Measurements from ENCODE around the gene DDAH2. TPM values are rescaled to one million over a fixed set of nuclear protein-coding genes. Genes with fewer than 3 reads are reported as not detected.

The DDAH2 gene
- total RNA-seq, 4 donors from 2014 or later, result 78.1 to 119 (median 100) TPM

DNA sequence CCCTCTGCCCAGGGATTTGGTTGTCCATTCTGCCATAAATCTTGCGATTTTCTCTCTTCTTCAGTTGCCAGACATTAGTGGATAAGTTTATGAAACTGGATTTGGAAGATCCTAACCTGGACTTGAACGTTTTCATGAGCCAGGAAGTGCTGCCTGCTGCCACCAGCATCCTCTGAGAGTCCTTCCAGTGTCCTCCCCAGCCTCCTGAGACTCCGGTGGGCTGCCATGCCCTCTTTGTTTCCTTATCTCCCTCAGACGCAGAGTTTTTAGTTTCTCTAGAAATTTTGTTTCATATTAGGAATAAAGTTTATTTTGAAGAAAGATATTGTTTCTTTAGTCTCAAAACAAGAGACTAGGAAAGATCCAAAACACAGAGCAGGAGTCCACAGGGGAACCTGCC is 33.3 kb upstream of the DDAH2 start, which contains the start of gene SAPCD1:
Gene SAPCD1, plus strand, starts transcription at position 301 of the 400 bp plus-strand sequence. CDS start 399 bp downstream, outside the sequence.
- Histone ChIP-seq H3K36me3 (peaks cover 0 to 5% (median 0%) of the 10 kb centered on the region in 4 donors), H3K27ac (replicated peaks in 1 of 4) (no peak within 1 kb of the TSS), H3K4me1 (peaks cover 4 to 25% (median 19%) of the 10 kb centered on the region in 4 donors), H3K4me3 (no peak within 1 kb of the TSS), H3K27me3 (peaks cover 0 to 3% (median 0%) of the 10 kb centered on the region in 4 donors), H3K9me3 (no peaks in the 10 kb centered on the region)
- intact Hi-C loops (cut with DNase I), result no loop called here
- no peak for TF ChIP-seq EP300 (IDR thresholded peaks at IDR 0.05)
- TF ChIP-seq, protein P1, sequence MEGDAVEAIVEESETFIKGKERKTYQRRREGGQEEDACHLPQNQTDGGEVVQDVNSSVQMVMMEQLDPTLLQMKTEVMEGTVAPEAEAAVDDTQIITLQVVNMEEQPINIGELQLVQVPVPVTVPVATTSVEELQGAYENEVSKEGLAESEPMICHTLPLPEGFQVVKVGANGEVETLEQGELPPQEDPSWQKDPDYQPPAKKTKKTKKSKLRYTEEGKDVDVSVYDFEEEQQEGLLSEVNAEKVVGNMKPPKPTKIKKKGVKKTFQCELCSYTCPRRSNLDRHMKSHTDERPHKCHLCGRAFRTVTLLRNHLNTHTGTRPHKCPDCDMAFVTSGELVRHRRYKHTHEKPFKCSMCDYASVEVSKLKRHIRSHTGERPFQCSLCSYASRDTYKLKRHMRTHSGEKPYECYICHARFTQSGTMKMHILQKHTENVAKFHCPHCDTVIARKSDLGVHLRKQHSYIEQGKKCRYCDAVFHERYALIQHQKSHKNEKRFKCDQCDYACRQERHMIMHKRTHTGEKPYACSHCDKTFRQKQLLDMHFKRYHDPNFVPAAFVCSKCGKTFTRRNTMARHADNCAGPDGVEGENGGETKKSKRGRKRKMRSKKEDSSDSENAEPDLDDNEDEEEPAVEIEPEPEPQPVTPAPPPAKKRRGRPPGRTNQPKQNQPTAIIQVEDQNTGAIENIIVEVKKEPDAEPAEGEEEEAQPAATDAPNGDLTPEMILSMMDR (IDR thresholded peaks at IDR 0.05), result no peak
- TF ChIP-seq POLR2A (IDR thresholded peaks at IDR 0.05; ENCODE audit: low read depth), result no peak
- TF ChIP-seq POLR2AphosphoS5 (IDR thresholded peaks at IDR 0.05), result no peak
- DNase-seq (ENCODE audit: extremely low spot score), result no peak
- WGBS, result 74% methylated on average over 4 of the region's 4 CpGs

DNA sequence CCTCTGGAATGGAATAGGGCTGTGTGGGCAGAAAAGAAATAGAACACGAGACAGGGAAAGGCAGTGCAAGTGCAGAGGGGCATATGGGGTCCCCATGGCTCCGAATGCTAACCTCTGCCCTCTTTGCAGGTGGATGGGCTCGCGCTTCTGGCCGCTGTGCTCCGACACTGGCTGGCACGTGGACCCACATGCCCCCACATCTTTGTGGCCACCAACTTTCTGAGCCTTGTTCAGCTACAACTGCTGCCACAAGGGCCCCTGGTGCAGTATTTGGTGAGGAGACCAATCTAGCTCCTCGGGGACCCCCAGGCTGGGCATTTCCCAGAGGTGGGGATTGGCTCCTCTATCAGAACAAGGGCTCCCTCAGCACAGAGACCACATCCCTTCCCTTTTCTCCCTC is 32.2 kb upstream of the DDAH2 start:
- TF ChIP-seq, protein P1 (IDR thresholded peaks at IDR 0.05), result no peak
- TF ChIP-seq EP300 (IDR thresholded peaks at IDR 0.05), result no peak
- no peak for TF ChIP-seq POLR2AphosphoS5 (IDR thresholded peaks at IDR 0.05)
- no peak for TF ChIP-seq POLR2A (IDR thresholded peaks at IDR 0.05; ENCODE audit: low read depth)
- Histone ChIP-seq H3K4me3 (no peak overlapping the region), H3K36me3 (peaks cover 0 to 5% (median 0%) of the 10 kb centered on the region in 4 donors), H3K27me3 (peaks cover 0 to 2% (median 0%) of the 10 kb centered on the region in 4 donors), H3K27ac (replicated peaks in 1 of 4) (no peak overlapping the region), H3K4me1 (peaks cover 4 to 21% (median 16%) of the 10 kb centered on the region in 4 donors), H3K9me3 (no peaks in the 10 kb centered on the region)
- DNase-seq (ENCODE audit: extremely low spot score), result no peak
- intact Hi-C loops (cut with DNase I), result no loop called here
- WGBS, result 95% methylated on average over 8 of the region's 8 CpGs

DNA sequence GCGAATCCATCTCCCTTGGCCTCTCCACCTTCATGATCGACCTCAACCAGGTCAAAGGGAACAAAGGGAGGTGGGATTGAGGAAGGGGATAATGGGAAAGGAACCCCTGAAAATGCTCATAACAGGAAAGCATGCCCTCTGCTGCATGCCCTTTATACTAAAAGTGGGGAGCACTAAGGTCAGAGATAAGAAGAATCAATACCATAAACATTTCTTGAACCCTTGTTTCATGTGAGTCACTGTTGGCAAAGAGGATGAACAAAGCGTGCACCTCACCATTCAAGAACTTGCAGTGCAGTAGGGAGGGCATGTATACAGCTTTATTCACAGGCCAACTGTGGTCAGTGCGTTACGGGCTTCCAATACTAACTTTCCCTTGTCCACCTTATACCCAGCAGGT is 31.7 kb upstream of the DDAH2 start:
- DNase-seq (ENCODE audit: extremely low spot score), result no peak
- WGBS, result 91% methylated on average over 5 of the region's 5 CpGs
- intact Hi-C loops (cut with DNase I), result no loop called here
- Histone ChIP-seq H3K27me3 (no peaks in the 10 kb centered on the region), H3K4me3 (no peak overlapping the region), H3K27ac (replicated peaks in 1 of 4) (no peak overlapping the region), H3K4me1 (peaks cover 4 to 15% (median 11%) of the 10 kb centered on the region in 4 donors), H3K9me3 (no peaks in the 10 kb centered on the region), H3K36me3 (peaks cover 0 to 5% (median 0%) of the 10 kb centered on the region in 4 donors)
- TF ChIP-seq POLR2A (IDR thresholded peaks at IDR 0.05; ENCODE audit: low read depth) (no peak), POLR2AphosphoS5 (IDR thresholded peaks at IDR 0.05) (no peak), EP300 (IDR thresholded peaks at IDR 0.05) (no peak)
- TF ChIP-seq, protein P1 (IDR thresholded peaks at IDR 0.05), result no peak

DNA sequence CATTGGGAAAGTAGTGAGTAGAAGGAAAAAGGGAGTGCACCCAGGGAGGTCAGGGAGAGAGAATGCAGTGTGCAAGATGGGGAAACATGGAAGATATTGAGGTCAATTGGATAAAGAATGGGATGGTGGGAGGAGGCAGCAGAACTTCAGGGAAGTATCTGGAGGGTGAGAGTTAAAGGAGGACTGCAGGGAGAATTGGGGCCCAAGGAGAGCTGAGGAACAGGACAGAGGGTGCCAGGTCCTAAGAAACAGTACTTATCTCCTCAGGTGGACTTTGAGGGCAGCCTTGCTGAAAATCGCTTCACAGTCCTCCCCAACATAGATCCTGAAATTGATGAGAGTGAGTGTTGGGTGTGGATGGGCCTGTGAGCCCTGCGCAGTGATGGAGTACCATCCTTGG is 29.2 kb upstream of the DDAH2 start:
- intact Hi-C loops (cut with DNase I), result no loop called here
- Histone ChIP-seq H3K27ac (replicated peaks in 1 of 4) (no peak overlapping the region), H3K36me3 (peaks cover 0 to 5% (median 0%) of the 10 kb centered on the region in 4 donors), H3K4me3 (no peak overlapping the region), H3K9me3 (no peaks in the 10 kb centered on the region), H3K27me3 (no peaks in the 10 kb centered on the region), H3K4me1 (peaks cover under 1 to 5% (median 2%) of the 10 kb centered on the region in 4 donors)
- no peak for TF ChIP-seq POLR2AphosphoS5 (IDR thresholded peaks at IDR 0.05)
- no peak for TF ChIP-seq POLR2A (IDR thresholded peaks at IDR 0.05; ENCODE audit: low read depth)
- TF ChIP-seq, protein P1 (IDR thresholded peaks at IDR 0.05), result no peak
- TF ChIP-seq EP300 (IDR thresholded peaks at IDR 0.05), result no peak
- DNase-seq (ENCODE audit: extremely low spot score), result no peak
- WGBS, result 100% methylated on average over 2 of the region's 2 CpGs
